Stimulated activated CD8-positive, alpha-beta memory T cell treated with anti-CD3 and anti-CD28 coated beads, Interleukin-12 subunit alpha, Interleukin-12 subunit beta, amount 100 ng/mL, for 4 hours (primary cell): ENCODE results near the gene EEF2.
"Not testable (repeated sequence)": the region's sequence is repeated elsewhere in the genome, so short reads cannot be mapped to it uniquely, and the experiment has no call there.

Source experiments
- DNase-seq: peaks from one replicate; pipeline ENCODE4 v3.0.0-alpha.2; 2020; ENCODE audit warnings: low read depth

Gene EEF2

GRCh38 chr19:3968556-3969434 lies 16.5 kb downstream of the EEF2 start:
- no peak for DNase-seq

DNA sequence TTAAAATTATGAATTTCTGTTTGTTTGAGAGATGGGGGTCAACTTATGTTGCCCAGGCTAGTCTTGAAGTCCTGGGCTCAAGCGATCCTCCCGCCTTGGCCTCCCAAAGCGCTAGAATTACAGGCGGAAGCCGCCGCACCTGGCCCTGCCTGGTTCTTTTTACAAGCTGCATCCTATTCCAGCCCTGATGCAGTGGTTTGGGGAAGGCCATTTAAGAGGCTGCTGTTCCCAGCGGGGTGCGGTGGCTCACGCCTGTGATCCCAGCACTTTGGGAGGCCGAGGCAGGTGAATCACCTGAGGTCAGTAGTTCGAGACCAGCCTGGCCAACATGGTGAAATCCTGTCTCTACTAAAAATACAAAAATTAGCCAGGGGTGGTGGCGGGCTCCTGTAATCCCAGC lies 17.3 kb downstream of the EEF2 start:
- not testable (repeated sequence) for DNase-seq

DNA sequence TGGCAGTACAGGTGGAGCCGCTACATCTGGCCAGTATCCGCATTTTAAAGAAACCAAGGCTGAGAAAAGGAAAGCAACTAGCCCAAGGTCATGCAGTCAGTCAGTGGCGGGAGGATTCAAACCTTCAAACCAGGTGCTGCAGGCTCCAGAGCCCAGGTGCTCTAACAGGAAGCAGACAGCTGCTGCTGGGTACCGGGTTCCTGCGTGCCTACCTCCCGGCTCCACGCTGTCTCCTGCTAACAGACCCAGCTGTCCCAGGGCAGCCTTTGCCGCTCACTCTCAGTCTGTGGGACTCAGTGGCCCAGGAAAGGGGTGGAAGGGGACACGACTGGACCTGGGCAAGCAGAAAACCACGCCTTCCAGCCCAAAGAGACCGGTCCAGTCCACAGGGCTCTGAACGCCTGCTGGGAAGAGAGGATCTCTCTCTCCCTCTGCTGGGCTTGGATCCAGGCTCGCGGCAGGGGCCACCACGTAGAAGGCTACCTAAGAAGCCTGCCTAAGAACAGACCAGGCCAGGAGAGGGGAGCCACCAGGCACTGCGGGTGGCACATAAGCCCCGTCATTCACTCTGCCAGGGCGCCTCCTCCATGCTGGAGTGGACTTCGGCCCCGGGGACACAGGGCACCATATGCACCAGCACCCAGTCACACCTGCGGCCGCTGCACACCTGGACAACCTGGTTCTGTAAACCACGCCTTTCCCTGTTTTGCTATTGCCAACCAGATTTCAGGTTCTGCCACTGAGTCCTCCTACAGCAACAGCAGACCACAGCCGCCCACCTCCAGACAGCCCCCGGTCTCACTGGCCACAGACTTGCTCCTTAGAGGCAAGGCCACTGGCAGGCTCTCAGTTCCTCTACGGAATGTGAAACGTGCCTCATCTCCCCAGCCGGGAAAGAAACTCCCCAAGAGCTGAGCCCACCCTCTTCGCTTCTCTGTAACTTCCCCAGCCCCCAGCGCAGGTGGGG lies 18.9 kb downstream of the EEF2 start:
- no peak for DNase-seq

DNA sequence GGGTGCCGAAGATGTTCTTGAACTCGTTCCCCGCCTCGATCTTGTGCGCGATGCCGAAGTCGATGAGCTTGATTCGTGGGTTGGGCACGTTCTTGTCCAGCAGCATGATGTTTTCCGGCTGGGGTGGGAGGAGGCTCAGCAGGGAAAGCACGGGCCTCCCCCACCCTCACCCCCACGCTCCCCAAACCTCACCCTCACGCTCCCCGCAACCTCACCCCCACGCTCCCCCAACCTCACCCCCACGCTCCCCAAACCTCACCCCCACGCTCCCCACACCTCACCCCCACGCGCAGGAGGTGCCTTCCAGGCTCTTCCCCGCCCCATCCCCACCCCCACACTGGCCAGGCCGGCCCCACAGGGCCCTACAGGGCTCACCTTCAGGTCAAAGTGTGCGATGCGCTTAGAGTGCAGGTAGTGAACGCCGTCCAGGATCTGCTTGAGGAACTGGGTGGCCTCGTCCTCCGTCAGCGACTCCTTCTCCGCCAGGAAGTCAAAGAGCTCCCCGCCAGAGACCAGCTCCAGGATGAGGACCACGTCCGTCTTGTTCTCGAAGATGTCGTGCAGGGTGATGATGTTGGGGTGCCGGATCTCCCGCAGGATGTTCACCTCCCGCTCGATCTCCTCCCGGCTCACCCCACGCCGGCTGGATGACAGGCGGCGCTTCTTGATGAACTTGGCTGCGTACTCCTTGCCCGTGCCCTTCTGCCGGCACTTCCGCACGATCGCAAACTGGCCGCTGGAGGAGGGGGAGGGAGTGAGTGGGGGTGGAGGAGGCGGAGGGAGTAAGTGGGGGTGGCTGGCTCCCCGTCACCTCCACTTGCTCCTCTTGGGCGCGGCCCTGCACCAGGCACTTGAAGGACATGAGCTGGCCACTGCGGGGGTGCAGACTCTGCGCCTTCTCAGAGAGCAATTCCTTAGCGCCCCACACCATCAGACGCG lies 20.7 kb downstream of the EEF2 start:
- DNase-seq: no peak

DNA sequence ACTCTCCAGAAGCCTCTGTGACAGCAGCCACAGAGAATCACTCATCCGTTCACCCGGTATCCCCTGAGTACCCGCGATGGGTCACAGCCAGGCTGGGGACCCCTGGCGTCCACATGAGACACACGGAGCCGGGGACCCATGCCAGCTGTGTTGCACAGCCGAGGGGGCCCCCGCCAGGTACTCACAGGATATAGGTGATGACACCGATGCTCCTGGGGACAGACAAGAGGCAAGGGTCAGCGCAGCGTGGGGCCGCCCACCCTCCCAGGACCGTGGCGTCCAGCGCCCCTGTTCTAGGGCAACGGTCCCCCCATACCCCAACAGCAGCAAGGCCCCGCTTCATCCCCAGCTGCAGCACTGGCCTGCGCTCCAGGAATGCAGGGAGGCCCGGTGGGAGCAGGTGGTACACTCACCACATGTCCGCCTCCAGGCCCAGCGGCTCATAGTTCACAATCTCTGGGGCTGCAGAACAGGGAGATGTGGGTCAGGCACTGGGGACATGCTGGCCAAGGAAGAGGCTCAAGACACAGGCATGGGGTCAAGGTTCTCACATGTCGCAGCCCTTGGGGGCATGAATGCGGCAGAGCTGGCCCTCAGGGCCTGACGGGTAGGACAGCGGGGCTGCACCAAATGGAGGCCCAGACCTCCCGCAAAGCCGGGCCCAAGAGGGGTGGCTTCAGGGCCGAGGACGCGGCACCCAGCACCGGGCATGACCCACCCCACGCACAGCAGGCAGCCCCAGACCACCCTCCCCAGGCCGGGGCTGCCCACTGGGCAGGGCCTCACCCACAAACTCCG lies 21.6 kb downstream of the EEF2 start:
- DNase-seq: no peak

DNA sequence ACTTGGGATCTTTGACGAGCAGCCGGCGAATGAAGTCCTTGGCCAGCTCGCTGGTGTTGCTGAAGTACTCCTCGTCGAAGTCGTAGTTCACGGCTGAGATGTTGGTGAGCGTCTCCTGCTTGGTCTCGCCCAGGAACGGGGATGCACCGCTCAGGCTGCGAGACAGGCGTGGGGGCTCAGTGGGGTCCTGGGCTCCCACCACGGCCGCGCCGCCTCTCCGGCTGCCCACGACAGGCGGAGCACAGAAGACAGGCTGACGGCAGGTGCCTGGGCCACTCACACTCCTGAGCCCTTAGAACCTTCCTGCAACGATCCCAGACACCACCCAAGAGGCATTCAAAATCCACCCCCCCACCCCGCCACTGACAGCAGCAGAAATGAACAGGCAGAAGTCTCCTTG lies 24.3 kb downstream of the EEF2 start:
- DNase-seq: no peak

DNA sequence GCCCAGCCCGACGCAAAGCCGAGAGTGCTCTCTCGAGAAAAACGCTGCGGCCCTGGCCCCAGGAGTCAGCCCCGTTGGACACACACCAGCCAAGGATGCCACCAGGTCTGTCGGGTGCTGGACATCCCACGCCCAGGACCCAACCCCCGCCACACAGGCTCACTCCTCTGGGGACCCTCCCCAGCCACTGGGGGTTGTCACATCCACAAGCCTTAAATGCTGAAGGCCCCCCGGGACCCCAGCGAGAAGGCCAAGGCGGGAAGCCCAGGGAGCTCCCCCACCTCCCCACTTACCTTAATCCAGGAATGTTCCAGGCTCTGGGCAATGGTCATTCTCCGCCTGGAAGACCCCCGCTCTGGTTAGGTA lies 25.5 kb downstream of the EEF2 start:
- no peak for DNase-seq

DNA sequence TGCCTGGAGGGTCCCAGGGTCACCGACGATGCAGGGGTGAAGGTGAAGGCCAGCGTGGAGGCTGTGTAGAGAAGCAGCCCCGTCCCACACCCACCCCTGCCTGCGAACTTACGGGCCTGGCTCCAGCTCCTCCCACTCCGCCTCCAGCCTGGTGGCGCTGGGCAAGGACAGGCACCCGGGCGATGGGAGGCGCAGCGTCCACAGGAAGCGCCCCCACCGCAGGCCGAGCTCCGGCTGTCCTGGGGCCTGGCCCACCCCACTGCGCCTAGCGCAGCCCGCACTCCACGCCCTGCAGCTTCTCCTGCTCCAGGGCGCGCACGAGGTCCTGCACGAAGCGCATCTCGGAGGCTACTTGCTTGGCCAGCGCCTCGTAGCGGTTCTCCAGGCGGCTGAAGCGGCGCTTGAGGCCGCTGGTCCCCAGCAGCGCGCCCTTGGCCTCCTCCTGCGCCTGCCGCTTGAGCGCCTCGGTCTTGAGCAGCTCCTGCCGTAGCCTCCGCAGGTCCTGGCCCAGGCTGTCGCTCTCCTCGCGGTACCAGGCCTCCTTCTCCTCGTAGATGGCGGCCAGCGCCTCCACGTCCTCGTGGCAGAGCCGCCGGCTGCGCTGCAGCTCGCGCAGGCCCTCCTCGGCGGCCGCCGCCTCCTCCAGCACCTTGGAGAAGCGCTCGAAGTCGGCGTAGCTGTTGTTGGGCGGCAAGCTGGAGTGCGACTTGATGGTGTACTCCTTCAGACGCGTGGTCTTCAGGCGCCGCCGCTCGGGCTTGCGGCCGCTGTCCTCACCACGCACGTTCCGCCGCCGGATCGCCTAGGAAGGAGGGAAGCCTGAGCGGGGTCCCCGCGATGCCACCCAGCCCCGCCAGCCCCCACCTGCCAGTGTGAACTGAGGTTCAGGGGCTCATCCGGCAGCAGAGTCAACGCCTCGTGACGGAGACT lies 26.2 kb downstream of the EEF2 start:
- no peak for DNase-seq

GRCh38 chr19:3955688-3956087 lies 29.6 kb downstream of the EEF2 start:
- DNase-seq: no peak

- DNase-seq: not testable (repeated sequence)
Observed at GRCh38 chr19:3955276-3955675, 30.0 kb downstream of the EEF2 start.

GRCh38 chr19:3954107-3954506 lies 31.2 kb downstream of the EEF2 start:
- no peak for DNase-seq

DNA sequence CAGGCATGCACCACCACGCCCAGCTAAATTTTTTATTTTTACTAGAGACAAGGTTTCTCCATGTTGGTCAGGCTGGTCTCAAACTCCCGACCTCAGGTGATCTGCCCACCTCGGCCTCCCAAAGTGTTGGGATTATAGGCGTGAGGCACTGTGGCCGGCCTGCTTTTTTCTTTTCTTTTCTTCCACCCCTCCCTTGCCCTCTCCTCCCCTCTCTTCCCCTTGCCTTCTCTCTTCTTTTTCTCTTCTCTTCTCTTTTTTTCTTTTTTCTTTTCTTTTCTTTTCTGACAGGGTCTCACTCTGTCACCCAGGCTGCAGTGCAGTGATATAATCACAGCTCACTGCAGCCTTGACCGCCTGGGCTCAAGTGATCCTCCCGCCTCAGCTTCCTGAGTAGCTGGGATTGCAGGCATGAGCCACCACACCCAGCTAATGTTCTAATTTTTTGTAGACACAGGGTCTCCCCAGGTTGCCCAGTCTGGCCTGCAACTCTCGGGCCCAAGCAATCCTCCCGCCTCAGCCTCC lies 32.4 kb downstream of the EEF2 start:
- DNase-seq: not testable (repeated sequence)

GRCh38 chr19:3950871-3951861 lies 34.1 kb downstream of the EEF2 start:
- no peak for DNase-seq

DNA sequence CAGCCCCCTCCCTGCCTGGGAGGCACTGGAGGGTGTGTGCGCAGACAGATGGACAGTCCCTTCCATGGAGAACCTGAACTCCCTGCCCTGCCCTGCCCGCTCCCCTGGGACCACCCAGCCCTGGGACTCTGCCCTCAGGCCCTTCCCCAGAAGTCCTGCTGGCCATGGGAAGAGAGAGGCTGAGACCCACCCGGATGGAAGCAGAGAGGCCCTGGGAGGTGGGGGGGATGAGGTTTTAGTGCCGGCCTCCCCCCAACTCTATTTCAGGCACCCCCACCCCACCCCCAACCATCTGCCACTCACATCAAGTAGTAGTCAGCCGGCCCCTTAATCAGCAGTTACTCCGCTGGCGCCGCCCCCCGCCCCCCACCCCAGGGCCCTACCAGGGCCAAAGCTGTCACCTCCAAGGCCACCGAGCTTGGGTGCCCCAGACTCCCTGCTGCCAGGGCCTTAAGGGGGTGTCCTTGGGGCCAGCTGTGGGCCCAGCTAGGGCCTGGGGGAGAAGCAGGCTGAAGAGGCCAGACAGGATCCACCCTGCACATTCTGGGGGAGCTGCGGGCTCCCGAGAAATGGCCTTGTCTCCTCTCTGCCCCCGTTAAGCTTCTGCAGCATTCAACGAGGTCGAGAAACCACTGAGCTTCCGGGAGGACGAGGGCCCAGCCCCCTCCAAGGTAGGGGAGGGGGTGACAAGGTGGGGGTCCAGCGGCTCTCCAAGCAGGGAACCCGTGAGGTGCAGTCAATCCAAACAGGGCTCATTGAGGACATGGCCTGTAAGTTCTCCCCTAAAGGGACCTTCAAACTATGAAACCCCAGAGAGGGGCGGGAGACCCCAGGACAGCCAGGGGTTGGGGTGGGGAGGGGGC lies 35.0 kb downstream of the EEF2 start:
- no peak for DNase-seq

DNA sequence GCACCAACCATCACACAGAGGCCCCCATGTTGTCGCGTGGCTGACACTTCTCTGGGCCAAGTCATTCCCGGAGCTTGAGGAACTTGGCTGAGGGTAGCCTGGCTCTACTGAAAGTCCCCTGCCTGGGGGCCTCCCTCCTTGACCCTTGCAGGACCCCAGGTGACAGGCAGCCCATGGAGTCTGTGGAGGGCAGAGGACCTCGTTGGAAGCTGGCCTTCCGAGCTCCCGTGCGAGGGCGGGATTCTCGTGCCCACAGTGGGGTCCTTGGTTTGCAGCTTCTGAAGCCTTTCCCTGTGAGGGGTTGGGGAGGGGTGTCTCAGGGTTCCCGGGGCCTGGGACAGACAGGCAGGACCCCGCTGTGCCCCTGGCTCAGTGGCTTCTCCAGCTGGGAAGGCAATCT lies 36.0 kb downstream of the EEF2 start:
- DNase-seq: no peak

GRCh38 chr19:3947316-3947933 lies 37.8 kb downstream of the EEF2 start:
- DNase-seq: not testable (repeated sequence)

GRCh38 chr19:3945838-3946237 lies 39.4 kb downstream of the EEF2 start:
- no peak for DNase-seq
